HG03175 (cell line): Measurements from ENCODE around the gene CGB5.
"Not testable (repeated sequence)": the region's sequence is repeated elsewhere in the genome, so short reads cannot be mapped to it uniquely, and the experiment has no call there.

Experiments
- ATAC-seq: cut with Tn5 transposase; IDR thresholded peaks from one replicate; pipeline ENCODE4 v1.9.1; 2021; ENCODE audit warnings: mild to moderate bottlenecking, moderate library complexity; ENCODE audit not compliant: unreplicated experiment

CGB5 gene

DNA sequence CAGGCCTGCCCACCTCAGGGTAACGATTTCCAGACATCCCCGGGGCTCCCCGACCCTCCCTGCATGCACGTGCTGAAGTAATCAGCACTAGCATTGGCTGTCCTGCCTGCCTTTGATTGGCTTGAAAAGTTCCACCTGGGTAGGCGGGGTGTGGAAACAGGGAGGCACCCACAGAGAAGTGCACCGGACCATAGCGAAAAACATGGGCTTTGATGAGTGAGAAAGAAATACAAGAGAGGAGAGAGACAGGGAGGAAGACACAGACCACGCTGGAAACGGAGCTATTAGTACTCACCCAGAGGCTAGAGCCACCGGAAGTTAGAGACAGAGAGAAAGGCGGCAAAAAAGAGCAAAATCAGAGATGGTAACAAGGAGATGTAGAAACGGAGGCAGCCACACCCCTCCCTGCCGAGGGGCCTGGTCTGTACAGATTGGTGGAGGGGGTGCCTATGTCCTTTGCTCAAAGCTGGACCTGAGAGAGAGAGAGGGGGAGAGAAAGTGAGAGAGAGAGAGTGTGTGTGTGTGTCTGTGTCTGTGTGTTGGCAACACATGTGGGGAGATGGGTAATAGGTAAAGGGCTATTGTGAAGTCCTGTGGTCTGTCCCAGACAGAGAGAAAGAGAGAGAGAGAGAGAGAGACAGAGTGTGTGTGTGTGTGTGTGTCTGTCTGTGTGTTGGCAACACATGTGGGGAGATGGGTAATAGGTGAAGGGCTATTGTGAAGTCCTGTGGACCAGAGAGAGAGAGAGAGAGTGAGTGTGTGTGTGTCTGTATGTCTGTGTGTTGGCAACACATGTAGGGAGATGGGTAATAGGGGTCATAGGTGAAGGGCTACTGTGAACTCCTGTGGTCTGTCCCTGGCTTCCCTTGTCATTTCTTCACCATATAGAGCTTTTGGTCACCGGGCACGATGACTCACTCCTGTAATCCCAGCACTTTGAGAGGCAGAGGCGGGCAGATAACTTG lies 22.4 kb upstream of the CGB5 start:
- no peak for ATAC-seq

DNA sequence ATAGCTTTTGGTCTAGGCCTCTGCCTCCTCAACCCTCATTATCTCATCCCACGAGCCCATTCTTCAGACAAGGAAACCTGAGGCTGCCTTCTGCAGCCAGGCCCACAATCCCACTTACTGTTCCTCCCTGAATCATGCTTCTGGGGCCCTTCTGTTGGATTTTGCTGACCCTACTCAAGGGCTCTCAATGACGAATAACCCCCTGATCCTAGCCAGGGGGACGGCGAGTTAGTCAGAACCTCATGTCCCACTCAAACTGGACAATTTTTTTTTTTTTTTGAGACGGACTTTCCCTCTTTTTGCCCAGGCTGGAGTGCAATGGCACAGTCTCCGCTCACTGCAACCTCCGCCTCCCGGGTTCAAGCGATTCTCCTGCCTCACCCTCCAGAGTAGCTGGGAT lies 21.5 kb upstream of the CGB5 start:
- ATAC-seq, result no peak

DNA sequence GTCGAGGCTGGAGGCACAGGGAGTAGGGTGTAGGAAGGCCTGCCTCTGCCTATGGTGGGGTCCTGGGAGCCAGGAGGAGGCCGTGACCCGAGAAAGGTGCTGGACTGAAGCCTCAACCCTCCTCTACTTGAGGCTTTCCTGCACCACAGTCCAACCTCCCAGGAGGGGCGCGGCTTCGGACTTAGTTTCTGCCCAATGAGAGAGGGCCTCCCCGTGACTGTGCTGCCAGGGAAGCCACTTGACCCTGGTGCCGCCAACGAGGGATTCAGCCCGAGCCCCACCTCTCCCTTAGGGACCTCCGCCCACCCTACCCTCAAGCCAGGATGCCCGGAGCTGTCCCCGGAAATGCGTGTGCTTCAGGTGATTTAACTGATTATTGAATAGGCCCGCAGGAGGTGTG lies 19.4 kb upstream of the CGB5 start, which contains the start of gene CGB3:
CGB3 (minus strand) TSS at position 101 of the 400 bp plus-strand sequence. CDS start 362 bp downstream, outside the sequence.
- not testable (repeated sequence) for ATAC-seq

DNA sequence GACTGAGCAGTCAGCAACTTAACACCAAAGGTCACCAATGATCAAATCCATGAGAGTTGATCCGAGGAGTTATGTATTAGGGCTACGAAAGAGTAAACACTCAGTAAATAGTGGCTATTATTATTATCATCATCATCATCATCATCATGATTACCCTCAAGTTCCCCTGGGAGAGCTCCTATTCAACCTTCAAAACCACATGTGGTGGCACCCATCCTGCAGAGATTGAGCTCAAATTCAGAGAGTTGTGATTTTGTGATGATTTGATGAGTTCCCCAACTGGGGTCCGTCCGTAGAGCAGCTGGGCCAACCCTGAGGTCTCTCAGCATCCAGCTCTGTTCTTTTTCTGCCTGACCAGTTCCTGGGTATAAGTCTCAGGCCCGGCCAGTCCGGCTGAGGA lies 18.6 kb upstream of the CGB5 start:
- ATAC-seq, result not testable (repeated sequence)

DNA sequence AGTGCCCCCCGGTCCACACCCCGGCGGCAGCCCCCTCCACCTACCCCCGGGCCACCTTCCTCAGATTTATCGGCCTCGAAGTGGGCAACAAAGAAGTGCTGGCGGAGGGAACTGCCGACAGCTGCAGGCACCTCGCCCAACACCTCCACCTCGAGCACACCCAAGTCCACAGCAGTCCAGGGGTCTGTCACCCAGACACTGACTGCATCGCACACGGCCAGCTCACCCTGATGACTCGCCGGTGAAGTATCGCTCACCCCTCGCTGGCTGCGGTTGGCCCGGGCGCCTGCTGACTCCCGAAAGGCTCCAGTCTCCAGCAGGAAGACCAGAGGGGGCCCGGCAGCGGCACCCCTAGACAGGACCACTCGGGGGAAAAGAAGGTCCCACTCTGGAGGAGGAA lies 18.0 kb upstream of the CGB5 start:
- ATAC-seq, result not testable (repeated sequence)

DNA sequence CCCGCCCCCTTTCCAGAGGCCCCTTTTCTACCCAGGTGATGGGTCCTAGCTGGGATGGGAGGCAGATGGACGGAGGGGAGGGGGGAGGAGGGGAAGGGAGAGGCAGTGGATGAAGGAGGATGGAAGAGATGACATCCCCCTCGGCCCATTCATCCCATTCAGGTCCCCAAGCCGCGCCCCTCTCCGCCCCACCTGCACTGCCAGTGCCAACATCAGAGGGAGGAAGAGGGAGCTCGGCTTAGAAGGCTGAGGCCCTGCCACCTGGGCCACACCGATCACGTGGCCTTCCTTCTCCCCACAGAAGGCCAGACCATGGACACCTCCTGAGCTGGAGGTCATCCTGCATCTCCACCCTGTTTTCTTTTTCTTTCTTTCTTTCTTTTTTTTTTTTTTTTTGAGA lies 15.0 kb upstream of the CGB5 start:
- not testable (repeated sequence) for ATAC-seq

DNA sequence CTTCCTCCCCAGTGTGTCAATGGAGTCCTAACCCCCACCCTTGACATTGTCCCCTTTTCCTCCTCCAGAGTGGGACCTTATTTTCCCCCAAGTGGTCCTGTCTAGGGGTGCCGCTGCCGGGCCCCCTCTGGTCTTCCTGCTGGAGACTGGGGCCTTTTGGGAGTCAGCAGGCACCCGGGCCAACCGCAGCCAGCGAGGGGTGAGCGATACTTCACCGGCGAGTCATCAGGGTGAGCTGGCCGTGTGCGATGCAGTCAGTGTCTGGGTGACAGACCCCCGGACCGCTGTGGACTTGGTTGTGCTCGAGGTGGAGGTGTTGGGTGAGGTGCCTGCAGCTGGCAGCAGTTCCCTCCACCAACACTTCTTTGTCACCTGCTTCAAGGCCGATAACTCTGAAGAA lies 13.9 kb upstream of the CGB5 start:
- not testable (repeated sequence) for ATAC-seq

DNA sequence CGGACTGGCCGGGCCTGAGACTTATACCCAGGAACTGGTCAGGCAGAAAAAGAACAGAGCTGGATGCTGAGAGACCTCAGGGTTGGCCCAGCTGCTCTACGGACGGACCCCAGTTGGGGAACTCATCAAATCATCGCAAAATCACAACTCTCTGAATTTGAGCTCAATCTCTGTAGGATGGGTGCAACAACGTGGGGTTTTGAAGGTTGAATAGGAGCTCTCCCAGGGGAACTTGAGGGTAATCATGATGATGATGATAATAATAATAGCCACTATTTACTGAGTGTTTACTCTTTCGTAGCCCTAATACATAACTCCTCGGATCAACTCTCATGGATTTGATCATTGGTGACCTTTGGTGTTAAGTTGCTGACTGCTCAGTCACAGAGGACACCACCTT lies 13.3 kb upstream of the CGB5 start:
- not testable (repeated sequence) for ATAC-seq

DNA sequence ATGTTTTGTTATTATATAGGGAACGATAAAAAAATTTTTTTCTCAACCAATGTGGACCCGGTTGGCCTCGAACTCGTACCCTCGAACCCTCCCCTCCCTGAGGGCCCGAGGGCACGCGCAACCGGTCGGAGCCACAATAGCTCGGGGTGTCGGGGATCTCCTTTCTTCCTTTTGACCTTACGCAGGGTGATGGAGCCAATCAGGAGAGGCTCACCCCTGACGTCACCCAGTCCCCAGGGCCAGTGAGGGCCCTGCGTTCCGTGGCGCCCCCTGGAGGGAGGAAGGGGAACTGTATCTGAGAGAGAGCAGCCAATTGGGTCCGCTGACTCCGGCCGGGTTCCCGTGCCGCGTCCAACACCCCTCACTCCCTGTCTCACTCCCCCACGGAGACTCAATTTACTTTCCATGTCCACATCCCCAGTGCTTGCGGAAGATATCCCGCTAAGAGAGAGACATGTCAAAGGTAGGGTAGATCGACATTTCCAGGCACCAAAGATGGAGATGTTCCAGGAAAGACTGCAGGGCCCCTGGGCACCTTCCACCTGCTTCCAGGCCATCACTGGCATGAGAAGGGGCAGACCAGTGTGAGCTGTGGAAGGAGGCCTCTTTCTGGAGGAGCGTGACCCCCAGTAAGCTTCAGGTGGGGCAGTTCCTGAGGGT lies 11.9 kb upstream of the CGB5 start, which contains the start of gene CGB2:
CGB2 (plus strand) TSS at position 249 of the 660 bp plus-strand sequence; CDS start at position 455, 206 bp downstream.
- ATAC-seq, result not testable (repeated sequence)

DNA sequence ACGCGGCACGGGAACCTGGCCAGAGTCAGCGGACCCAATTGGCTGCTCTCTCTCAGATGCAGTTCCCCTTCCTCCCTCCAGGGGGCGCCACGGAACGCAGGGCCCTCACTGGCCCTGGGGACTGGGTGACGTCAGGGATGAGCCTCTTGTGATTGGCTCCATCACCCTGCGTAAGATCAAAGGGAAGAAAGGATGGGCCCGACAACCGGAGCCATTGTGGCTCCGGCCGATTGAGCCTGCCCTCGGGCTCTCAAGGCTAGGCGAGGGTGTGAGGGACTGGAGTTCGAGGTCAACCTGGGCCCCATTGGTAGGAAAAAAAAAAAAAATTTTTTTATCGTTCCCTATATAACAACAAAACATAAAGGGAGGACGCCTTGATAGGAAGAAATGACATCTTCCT lies 6.8 kb upstream of the CGB5 start, which contains the start of gene CGB1:
CGB1 (minus strand) TSS at position 81 of the 400 bp plus-strand sequence. CDS start 184 bp downstream, outside the sequence.
- ATAC-seq, result not testable (repeated sequence)

DNA sequence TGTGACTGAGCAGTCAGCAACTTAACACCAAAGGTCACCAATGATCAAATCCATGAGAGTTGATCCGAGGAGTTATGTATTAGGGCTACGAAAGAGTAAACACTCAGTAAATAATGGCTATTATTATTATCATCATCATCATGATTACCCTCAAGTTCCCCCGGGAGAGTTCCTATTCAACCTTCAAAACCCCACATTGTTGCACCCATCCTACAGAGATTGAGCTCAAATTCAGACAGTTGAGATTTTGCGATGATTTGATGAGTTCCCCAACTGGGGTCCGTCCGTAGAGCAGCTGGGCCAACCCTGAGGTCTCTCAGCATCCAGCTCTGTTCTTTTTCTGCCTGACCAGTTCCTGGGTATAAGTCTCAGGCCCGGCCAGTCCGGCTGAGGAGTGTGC lies 5.5 kb upstream of the CGB5 start:
- ATAC-seq, result not testable (repeated sequence)

DNA sequence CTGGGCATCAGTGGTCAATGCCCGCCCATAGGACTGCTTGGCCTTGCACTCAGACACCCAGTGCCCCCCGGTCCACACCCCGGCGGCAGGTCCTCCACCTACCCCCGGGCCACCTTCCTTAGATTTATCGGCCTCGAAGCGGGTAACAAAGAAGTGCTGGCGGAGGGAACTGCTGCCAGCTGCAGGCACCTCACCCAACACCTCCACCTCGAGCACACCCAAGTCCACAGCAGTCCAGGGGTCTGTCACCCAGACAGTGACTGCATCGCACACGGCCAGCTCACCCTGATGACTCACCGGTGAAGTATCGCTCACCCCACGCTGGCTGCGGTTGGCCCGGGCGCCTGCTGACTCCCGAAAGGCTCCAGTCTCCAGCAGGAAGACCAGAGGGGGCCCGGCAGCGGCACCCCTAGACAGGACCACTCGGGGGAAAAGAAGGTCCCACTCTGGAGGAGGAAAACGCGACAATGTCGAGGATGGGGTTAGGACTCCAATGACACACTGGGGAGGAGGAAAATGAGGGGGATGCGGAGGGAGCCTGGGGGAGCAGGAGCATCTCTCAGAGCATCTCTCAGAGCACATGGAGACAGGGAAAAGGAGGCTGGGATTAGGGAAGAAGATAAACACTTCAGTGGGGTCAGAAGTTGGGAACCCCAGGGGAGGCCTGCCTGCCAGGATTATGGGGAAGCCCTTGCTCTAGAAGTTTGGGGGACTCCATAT lies 4.9 kb upstream of the CGB5 start:
- ATAC-seq, result not testable (repeated sequence)

DNA sequence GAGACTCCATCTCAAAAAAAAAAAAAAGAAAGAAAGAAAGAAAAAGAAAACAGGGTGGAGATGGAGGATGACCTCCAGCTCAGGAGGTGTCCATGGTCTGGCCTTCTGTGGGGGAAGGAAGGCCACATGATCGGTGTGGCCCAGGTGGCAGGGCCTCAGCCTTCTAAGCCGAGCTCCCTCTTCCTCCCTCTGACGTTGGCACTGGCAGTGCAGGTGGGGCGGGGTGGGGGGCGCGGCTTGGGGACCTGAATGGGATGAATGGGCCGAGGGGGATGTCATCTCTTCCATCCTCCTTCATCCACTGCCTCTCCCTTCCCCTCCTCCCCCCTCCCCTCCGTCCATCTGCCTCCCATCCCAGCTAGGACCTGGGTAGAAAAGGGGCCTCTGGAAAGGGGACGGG lies 3.9 kb upstream of the CGB5 start:
- not testable (repeated sequence) for ATAC-seq

DNA sequence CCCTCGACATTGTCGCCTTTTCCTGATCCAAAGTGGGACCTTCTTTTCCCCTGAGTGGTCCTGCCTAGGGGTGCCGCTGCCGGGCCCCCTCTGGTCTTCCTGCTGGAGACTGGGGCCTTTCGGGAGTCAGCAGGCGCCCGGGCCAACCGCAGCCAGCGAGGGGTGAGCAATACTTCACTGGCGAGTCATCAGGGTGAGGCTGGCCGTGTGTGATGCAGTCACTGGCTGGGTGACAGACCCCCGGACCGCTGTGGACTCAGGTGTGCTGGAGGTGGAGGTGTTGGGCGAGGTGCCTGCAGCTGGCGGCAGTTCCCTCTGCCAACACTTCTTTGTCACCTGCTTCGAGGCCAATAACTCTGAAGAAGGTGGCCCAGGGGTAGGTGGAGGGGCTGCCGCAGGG lies 1.5 kb upstream of the CGB5 start:
- no peak for ATAC-seq

DNA sequence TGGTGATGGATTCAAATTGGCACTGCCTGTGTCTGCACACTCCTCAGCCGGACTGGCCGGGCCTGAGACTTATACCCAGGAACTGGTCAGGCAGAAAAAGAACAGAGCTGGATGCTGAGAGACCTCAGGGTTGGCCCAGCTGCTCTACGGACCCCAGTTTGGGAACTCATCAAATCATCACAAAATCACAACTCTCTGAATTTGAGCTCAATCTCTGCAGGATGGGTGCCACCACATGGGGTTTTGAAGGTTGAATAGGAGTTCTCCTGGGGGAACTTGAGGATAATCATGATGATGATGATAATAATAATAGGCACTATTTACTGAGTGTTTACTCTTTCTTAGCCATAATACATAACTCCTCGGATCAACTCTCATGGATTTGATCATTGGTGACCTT lies 982 bp upstream of the CGB5 start:
- ATAC-seq, result not testable (repeated sequence)

DNA sequence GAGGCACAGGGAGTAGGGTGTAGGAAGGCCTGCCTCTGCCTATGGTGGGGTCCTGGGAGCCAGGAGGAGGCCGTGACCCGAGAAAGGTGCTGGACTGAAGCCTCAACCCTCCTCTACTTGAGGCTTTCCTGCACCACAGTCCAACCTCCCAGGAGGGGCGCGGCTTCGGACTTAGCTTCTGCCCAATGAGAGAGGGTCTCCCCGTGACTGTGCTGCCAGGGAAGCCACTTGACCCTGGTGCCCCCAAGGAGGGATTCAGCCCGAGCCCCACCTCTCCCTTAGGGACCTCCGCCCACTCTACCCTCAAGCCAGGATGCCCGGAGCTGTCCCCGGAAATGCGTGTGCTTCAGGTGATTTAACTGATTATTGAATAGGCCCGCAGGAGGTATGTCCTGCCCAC lies 5.4 kb downstream of the CGB5 start, which contains the start of gene CGB8:
CGB8 (minus strand) TSS at position 101 of the 400 bp plus-strand sequence. CDS start 372 bp downstream, outside the sequence.
- ATAC-seq, result not testable (repeated sequence)

DNA sequence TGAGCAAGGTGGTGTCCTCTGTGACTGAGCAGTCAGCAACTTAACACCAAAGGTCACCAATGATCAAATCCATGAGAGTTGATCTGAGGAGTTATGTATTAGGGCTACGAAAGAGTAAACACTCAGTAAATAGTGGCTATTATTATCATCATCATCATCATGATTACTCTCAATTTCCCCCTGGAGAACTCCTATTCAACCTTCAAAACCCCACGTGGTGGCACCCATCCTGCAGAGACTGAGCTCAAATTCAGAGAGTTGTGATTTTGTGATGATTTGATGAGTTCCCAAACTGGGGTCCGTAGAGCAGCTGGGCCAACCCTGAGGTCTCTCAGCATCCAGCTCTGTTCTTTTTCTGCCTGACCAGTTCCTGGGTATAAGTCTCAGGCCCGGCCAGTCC lies 6.2 kb downstream of the CGB5 start:
- ATAC-seq, result not testable (repeated sequence)

DNA sequence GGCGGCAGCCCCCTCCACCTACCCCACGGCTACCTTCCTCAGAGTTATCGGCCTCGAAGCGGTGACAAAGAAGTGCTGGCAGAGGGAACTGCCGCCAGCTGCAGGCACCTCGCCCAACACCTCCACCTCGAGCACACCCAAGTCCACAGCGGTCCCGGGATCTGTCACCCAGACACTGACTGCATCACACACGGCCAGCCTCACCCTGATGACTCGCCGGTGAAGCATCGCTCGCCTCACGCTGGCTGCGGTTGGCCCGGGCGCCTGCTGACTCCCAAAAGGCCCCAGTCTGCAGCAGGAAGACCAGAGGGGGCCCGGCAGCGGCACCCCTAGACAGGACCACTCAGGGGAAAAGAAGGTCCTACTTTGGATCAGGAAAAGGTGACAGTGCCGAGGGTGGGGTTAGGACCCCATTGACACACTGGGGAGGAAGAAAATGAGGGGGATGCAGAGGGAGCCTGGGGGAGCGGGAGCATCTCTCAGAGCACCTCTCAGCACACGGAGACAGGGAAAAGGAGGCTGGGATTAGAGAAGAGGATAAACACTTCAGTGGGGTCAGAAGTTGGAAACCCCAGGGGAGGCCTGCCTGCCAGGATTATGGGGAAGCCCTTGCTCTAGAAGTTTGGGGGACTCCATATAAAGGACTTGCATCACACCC lies 6.9 kb downstream of the CGB5 start:
- ATAC-seq, result not testable (repeated sequence)

DNA sequence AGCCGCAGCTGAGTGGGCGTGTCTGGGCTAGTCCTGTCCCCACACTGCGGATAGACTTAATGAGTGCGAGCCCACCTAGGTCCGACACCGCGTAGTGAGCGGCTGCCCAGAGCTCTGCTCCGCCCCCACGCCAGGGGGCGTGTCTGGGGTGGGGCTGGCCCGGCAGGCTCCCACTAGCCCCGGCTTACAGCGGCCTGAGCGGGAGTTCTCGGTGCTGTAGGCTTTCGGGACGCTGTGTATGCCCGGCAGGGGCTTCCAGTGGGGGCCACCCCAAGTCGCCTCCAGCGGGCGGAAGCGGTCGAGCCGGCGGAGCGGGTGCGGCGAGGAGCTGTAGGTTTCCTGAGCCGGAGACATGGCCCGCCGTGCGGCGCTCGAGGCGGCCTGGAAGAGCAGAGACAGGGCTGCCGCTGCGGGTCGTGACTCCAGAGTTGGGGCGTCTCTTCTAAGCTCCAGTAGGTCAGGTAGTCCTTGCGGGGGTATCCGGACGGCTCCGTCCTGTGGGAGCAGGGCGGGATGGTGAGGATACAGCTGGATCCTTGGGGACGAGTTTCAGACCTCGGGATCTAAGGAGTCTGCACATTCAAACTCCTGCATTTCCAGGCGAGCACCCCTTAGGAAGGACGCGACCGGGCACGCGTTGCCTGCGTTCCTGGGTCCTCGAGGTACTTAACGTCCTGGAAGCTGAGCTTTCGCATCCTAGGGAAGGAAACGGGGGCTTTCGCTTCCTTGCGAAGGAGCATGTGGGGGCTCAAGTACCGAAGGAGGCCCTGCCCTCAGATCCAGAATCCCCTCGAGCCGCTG lies 12.7 kb downstream of the CGB5 start:
- no peak for ATAC-seq
